Measurements from ENCODE around the gene CREBZF. TPM values are rescaled to one million over a fixed set of nuclear protein-coding genes. Genes with fewer than 3 reads are reported as not detected.

Gene CREBZF
- total and polyA plus RNA-seq, 2 donors (not counting 1 experiment from before 2014, with no cell fraction given): 64.9 to 109 TPM

DNA sequence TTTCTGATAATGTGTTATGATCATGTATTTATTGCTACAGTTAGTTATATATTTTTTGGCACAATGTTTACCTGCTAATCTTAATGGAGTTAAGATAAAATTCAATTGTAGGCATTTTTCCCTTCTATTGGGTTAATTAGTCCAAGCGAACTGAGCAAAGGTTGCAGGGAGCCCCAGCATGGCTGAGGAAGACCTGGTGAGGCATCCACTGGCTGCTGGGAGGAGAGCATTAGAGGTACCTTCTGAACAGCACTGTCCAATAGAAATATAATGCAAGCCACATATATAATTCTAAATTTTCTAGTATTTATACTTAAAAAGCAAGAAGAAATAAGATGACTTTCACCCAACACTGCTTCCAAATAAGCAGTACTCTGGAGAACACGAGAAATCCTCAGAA, 17.9 kb downstream of the CREBZF start:
- no CpG with 5 or more reads among the region's 2 CpGs for WGBS (ENCODE audit: insufficient coverage)
- Histone ChIP-seq H3K9ac (ENCODE audit: low read length) (peak overlapping the region; percentile 86), H3K4me3 (ENCODE audit: control extremely low read depth in 1 of 5, extremely low read depth in 1 of 5, insufficient read depth in 1 of 5, low read depth in 2 of 5, low read length in 4 of 5) (peak overlapping the region; percentile 79 to 87 (median 85)), H3K4me1 (ENCODE audit: control insufficient read depth in 2 of 2, insufficient read depth in 2 of 2, low read length in 2 of 2) (peaks cover 12 to 13% of the 10 kb centered on the region in 2 donors), H3K9me3 (ENCODE audit: control extremely low read depth in 1 of 3, control insufficient read depth in 2 of 3, insufficient read depth in 1 of 3, low read length in 2 of 3) (no peaks in the 10 kb centered on the region), H4K20me1 (ENCODE audit: control insufficient read depth, insufficient read depth, low read length, poor library complexity, severe bottlenecking) (no peaks in the 10 kb centered on the region), H3K4me2 (replicated peaks; ENCODE audit: low read depth, low read length, poor library complexity, severe bottlenecking) (peak overlapping the region; percentile 81), H3K27me3 (replicated peaks in 1 of 4; ENCODE audit: control extremely low read depth in 1 of 4, control insufficient read depth in 3 of 4, insufficient read depth in 4 of 4, low read length in 3 of 4) (peaks cover 0 to 12% (median 4%) of the 10 kb centered on the region in 4 experiments), H3K79me2 (ENCODE audit: control insufficient read depth, insufficient read depth, low read length) (peaks cover 30% of the 10 kb centered on the region), H2AFZ (ENCODE audit: insufficient read depth, low read depth, low read length, poor library complexity, severe bottlenecking) (peak overlapping the region; percentile 91), H3K36me3 (replicated peaks in 1 of 2; ENCODE audit: control extremely low read depth in 1 of 2, control insufficient read depth in 1 of 2, extremely low read depth in 1 of 2, insufficient read depth in 2 of 2, low read length in 1 of 2) (peaks cover 0 to 9% of the 10 kb centered on the region in 2 experiments), H3K27ac (ENCODE audit: low read length in 2 of 2) (peak overlapping the region; percentile 71 to 91)
- Mint-ChIP-seq H3K27me3 (peaks cover 20% of the 10 kb centered on the region), H3K4me1 (peaks cover 18% of the 10 kb centered on the region), H3K9me3 (ENCODE audit: insufficient read depth) (no peaks in the 10 kb centered on the region), H3K4me3 (peak overlapping the region; percentile 89), H3K27ac (peak overlapping the region; percentile 93)
- ATAC-seq (ENCODE audit: low read depth): no peak
- no peak for DNase-seq
- POLR2A ChIA-PET: interaction anchor here (1.3 to 2.4 kb wide), 3 partner anchors 9 to 20 kb away, joined by 5 to 20 read pairs (median 8); partner anchors contain the start of genes CREBZF, DLG2 and TMEM126B
- CTCF ChIA-PET: interaction anchor here (1.3 to 2.3 kb wide), 2 partner anchors 18 to 19 kb away, joined by 7 to 8 read pairs; partner anchors contain the start of genes CREBZF and TMEM126B
- TF ChIP-seq EZH2 (IDR thresholded peaks at IDR 0.05; ENCODE audit: borderline replicate concordance, insufficient read depth, low read depth, low read length, poor library complexity, severe bottlenecking) (no peak), CTCF (IDR thresholded peaks at IDR 0.05) (no peak)
- intact Hi-C loops (cut with micrococcal nuclease): loop anchor here (1.0 to 5.0 kb wide), 5 partner anchors 18 to 1390 kb away; partner anchors contain the start of genes CREBZF, HIKESHI, PICALM and TMEM126B

GRCh38 chr11:85643191-85643614, 21.7 kb downstream of the CREBZF start:
- H3K27me3 ChIP-seq (replicated peaks in 1 of 4; ENCODE audit: control extremely low read depth in 1 of 4, control insufficient read depth in 3 of 4, insufficient read depth in 4 of 4, low read length in 3 of 4): peaks cover 0 to 12% (median 4%) of the 10 kb centered on the region in 4 experiments
- no peak overlapping the region for H3K27ac ChIP-seq (ENCODE audit: low read length in 2 of 2)
- H3K79me2 ChIP-seq (ENCODE audit: control insufficient read depth, insufficient read depth, low read length): peaks cover 16% of the 10 kb centered on the region
- intact Hi-C loops (cut with micrococcal nuclease): no loop called here
- no peaks in the 10 kb centered on the region for H4K20me1 ChIP-seq (ENCODE audit: control insufficient read depth, insufficient read depth, low read length, poor library complexity, severe bottlenecking)
- POLR2A ChIA-PET: no interaction called here
- TF ChIP-seq EZH2 (IDR thresholded peaks at IDR 0.05; ENCODE audit: borderline replicate concordance, insufficient read depth, low read depth, low read length, poor library complexity, severe bottlenecking): no peak
- ATAC-seq (ENCODE audit: low read depth) (no peak), DNase-seq (no peak)
- H3K4me1 ChIP-seq (ENCODE audit: control insufficient read depth in 2 of 2, insufficient read depth in 2 of 2, low read length in 2 of 2): peaks cover 7 to 9% of the 10 kb centered on the region in 2 donors
- no peak overlapping the region for H2AFZ ChIP-seq (ENCODE audit: insufficient read depth, low read depth, low read length, poor library complexity, severe bottlenecking)
- no peak overlapping the region for H3K4me3 Mint-ChIP-seq
- H3K27me3 Mint-ChIP-seq: peaks cover 28% of the 10 kb centered on the region
- no peaks in the 10 kb centered on the region for H3K36me3 ChIP-seq (replicated peaks in 1 of 2; ENCODE audit: control extremely low read depth in 1 of 2, control insufficient read depth in 1 of 2, extremely low read depth in 1 of 2, insufficient read depth in 2 of 2, low read length in 1 of 2)
- no peak overlapping the region for H3K4me3 ChIP-seq (ENCODE audit: control extremely low read depth in 1 of 5, extremely low read depth in 1 of 5, insufficient read depth in 1 of 5, low read depth in 2 of 5, low read length in 4 of 5)
- no peak overlapping the region for H3K4me2 ChIP-seq (replicated peaks; ENCODE audit: low read depth, low read length, poor library complexity, severe bottlenecking)
- H3K9me3 Mint-ChIP-seq (ENCODE audit: insufficient read depth): no peaks in the 10 kb centered on the region
- peaks cover 10% of the 10 kb centered on the region for H3K4me1 Mint-ChIP-seq
- 88% methylated on average over 2 of the region's 2 CpGs for WGBS (ENCODE audit: insufficient coverage)
- CTCF ChIA-PET: no interaction called here
- no peak overlapping the region for H3K9ac ChIP-seq (ENCODE audit: low read length)
- no peak overlapping the region for H3K27ac Mint-ChIP-seq
- H3K9me3 ChIP-seq (ENCODE audit: control extremely low read depth in 1 of 3, control insufficient read depth in 2 of 3, insufficient read depth in 1 of 3, low read length in 2 of 3): no peaks in the 10 kb centered on the region

Data from B cell (primary cell).